HL-60 (cell line): ENCODE measurements around the gene PKP1.

Experiments
- GABPA ChIP-seq: IDR thresholded peaks from 2 replicates; pipeline ENCODE4 v1.6.1; 2012; ENCODE audit warnings: low read depth
- POLR2AphosphoS5 ChIP-seq: IDR thresholded peaks from 2 replicates; pipeline ENCODE4 v1.6.1; 2012; ENCODE audit warnings: low read depth
- SPI1 ChIP-seq: IDR thresholded peaks from 2 replicates; pipeline ENCODE4 v1.6.1; 2012; ENCODE audit warnings: low read depth, mild to moderate bottlenecking, borderline replicate concordance
- TF ChIP-seq, protein P1 (sequence below): IDR thresholded peaks from 2 replicates; pipeline ENCODE4 v1.6.1; 2012; ENCODE audit warnings: low read depth; ENCODE audit not compliant: insufficient replicate concordance
- TF ChIP-seq, protein P2 (sequence below): IDR thresholded peaks from one replicate; pipeline ENCODE4 v1.5.1; 2011; ENCODE audit warnings: low read length, control low read depth, inconsistent platforms; ENCODE audit not compliant: insufficient read depth

DNA sequence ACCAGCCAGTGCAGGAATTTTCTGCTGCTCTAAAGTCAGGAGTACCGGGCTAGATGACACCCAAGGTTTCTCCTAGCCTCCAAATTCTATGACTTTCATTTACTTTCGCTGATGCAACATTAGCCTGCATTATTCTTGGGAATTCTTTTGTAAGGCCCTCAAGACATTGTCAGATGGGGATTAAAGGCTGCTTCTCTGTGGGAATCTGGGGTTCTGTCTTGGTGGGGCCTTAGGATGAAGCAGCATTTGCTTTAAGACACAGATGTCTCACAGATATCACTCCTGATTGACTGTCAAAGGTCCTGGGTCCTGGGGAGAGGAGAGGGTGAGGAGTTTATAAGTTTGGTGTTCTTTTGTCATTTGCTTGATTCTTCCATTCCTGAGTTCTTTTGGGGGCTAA lies 11.6 kb downstream of the PKP1 start:
- TF ChIP-seq, protein P1, sequence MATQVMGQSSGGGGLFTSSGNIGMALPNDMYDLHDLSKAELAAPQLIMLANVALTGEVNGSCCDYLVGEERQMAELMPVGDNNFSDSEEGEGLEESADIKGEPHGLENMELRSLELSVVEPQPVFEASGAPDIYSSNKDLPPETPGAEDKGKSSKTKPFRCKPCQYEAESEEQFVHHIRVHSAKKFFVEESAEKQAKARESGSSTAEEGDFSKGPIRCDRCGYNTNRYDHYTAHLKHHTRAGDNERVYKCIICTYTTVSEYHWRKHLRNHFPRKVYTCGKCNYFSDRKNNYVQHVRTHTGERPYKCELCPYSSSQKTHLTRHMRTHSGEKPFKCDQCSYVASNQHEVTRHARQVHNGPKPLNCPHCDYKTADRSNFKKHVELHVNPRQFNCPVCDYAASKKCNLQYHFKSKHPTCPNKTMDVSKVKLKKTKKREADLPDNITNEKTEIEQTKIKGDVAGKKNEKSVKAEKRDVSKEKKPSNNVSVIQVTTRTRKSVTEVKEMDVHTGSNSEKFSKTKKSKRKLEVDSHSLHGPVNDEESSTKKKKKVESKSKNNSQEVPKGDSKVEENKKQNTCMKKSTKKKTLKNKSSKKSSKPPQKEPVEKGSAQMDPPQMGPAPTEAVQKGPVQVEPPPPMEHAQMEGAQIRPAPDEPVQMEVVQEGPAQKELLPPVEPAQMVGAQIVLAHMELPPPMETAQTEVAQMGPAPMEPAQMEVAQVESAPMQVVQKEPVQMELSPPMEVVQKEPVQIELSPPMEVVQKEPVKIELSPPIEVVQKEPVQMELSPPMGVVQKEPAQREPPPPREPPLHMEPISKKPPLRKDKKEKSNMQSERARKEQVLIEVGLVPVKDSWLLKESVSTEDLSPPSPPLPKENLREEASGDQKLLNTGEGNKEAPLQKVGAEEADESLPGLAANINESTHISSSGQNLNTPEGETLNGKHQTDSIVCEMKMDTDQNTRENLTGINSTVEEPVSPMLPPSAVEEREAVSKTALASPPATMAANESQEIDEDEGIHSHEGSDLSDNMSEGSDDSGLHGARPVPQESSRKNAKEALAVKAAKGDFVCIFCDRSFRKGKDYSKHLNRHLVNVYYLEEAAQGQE: no peak
- TF ChIP-seq, protein P2, sequence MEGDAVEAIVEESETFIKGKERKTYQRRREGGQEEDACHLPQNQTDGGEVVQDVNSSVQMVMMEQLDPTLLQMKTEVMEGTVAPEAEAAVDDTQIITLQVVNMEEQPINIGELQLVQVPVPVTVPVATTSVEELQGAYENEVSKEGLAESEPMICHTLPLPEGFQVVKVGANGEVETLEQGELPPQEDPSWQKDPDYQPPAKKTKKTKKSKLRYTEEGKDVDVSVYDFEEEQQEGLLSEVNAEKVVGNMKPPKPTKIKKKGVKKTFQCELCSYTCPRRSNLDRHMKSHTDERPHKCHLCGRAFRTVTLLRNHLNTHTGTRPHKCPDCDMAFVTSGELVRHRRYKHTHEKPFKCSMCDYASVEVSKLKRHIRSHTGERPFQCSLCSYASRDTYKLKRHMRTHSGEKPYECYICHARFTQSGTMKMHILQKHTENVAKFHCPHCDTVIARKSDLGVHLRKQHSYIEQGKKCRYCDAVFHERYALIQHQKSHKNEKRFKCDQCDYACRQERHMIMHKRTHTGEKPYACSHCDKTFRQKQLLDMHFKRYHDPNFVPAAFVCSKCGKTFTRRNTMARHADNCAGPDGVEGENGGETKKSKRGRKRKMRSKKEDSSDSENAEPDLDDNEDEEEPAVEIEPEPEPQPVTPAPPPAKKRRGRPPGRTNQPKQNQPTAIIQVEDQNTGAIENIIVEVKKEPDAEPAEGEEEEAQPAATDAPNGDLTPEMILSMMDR: no peak
- TF ChIP-seq GABPA: no peak
- TF ChIP-seq POLR2AphosphoS5: no peak
- TF ChIP-seq SPI1: no peak
